ENCODE results near the gene CDNF.
"Not testable (repeated sequence)": the region's sequence is repeated elsewhere in the genome, so short reads cannot be mapped to it uniquely, and the experiment has no call there.

CDNF gene

GRCh38 chr10:14837757-14838581 lies at the start of gene CDNF, which contains the start of the genes HSPA14 and MSANTD7:
Gene CDNF, minus strand, starts transcription at chr10:14838037. Its CDS starts 91 bp downstream, at chr10:14837946.
Gene HSPA14, plus strand, starts transcription at chr10:14838306. Its CDS starts 97 bp downstream, at chr10:14838403.
Gene MSANTD7, plus strand, starts transcription at chr10:14838306. Its CDS starts 3,979 bp downstream, at chr10:14842285.
- DNase-seq: peak; percentile 58

DNA sequence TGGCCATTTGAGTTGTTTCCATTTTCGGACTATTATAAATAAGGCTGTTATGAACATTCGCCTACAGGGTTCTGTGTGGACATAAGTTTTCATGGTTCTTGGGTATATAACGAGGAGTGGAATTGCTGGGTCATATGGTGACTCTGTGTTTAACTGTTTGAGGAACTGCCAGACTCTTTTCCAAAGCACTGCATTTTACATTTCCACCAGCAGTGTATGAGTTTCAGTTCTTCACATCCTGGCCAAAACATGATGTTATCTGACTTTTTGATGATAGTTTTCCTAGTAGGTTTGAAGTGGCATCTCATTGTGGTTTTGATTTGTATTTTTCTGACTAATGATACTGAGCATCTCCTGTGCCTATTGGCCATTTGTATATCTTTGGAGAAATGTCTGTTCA lies 46.2 kb upstream of the CDNF start:
- no peak for DNase-seq

DNA sequence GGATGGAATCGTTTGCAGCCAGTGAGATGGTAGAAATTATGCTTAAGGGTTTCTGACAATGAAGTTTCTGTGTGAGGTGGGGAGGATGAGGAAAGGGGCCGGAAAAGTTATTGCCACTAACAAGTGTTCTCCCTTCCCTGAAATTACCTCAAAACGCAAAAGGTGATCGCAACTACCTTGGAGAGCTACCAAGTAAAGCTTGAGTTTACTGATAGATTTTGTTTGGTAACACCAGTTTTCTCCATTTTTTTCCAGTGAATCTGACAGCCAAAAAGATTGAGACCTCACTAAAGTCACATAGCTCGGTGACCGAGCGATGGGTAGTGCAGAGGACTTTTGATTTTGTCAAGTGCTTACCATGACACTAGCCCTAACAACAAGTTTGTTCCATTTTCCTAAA lies 42.4 kb upstream of the CDNF start:
- no peak for DNase-seq

DNA sequence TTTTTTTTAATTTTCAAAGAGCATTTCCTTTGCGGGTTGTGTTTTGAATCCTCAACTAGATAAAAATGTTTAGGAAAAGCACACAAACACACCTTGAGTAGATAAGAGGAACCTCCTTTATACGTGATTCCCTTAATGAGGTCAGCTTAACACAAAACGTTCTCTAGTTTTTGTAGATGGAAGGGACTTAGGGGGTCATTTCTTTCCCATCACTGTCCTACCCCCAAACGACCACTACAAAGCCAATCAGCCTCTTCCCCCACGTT lies 42.0 kb upstream of the CDNF start:
- no peak for DNase-seq

GRCh38 chr10:14879124-14879927 lies 41.5 kb upstream of the CDNF start:
- DNase-seq: no peak

DNA sequence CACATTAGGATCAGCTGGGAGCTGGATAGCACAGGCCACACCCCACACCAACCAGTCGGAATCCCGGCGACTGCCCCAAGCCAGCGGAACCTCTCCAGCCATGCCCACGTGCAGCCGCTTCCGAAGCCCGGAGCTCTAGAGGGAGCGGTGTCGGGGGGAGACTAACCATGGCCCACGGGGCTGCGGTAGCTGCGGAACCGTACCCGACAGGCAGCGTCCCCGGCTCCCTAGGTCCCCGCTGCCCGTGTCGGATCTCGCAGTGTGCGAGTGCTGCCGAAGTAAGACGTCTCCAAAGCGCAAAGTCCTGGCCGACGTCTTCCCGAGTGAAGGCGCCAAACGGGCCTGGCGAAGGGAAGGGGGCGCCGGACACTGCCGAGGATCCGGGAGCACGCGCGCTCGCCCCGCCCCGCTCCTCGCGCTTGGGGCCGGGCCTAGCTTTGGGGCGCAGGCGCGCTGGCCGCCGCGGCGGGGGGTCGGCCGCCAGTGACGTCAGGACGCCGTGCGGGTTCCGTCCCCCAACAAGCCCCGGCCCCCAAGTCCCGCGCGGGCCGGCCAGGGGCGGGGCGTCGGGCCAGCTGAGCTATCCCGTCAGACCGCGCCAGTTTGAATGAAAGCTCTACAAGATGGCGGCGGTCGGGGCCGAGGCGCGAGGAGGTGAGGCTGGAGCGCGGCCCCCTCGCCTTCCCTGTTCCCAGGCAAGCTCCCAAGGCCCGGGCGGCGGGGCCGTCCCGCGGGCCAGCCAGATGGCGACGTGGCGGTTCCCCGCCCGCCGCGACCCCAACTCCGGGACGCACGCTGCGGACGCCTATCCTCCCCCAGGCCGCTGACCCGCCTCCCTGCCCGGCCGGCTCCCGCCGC lies 40.7 kb upstream of the CDNF start, which contains the start of gene SUV39H2:
Gene SUV39H2 (plus strand): TSS at position 601 of the 858 bp plus-strand sequence. CDS start 23 bp downstream, at position 624.
- peak; percentile 1 for DNase-seq

- no peak for DNase-seq
Measured at GRCh38 chr10:14876764-14877163, 38.9 kb upstream of the CDNF start.

DNA sequence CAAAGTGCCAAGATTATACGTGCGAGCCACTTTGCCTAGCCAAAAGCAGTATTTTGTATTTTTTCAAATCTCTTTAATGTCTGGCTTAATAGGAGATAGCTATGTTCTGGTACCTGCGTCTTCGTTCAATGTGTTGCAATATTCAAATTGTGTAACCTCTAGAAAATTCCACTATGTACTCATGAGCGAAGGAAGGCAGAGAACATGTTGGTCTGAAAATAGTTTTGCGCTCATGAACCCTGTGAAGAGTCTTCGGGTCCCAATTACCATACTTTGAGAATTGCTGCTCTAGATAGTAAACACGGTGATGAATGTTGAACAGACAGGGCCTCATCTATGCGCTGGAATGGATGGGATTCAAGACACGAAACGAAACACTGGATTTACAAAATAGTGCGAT lies 38.1 kb upstream of the CDNF start:
- DNase-seq: no peak

- no peak for DNase-seq
Measured at GRCh38 chr10:14873090-14873760, 35.4 kb upstream of the CDNF start.

GRCh38 chr10:14864871-14865270 lies 27.0 kb upstream of the CDNF start:
- not testable (repeated sequence) for DNase-seq

DNA sequence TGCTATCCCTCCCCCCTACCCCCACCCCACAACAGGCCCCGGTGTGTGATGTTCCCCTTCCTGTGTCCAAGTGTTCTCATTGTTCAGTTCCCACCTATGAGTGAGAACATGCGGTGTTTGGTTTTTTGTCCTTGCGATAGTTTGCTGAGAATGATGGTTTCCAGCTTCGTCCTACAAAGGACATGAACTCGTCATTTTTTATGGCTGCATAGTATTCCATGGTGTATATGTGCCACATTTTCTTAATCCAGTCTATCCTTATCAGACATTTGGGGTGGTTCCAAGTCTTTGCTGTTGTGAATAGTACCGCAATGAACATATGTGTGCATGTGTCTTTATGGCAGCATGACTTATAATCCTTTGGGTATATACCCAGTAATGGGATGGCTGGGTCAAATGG lies 26.6 kb upstream of the CDNF start:
- DNase-seq: not testable (repeated sequence)

GRCh38 chr10:14860791-14861190 lies 23.0 kb upstream of the CDNF start:
- DNase-seq: no peak

DNA sequence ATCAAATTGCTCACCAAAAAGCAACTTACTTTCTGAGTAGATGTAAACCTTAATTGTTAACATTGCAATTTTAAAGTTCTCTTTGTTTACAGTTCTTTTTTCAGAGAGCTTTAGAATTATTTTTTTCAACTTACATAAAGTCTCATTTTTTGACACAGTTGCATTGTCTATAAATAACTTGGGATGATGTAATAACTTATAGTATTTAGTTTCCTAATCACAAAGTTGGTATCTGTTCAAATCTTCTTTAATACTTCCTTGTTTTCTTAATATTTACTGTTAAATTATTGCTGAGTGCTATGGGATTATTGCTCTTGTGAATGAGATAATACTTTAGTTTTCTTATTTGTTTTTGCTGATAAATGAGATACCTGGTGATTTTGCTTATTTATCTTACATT lies 21.9 kb upstream of the CDNF start:
- DNase-seq: no peak

- no peak for DNase-seq
Measured at GRCh38 chr10:14859043-14859442, 21.2 kb upstream of the CDNF start.

- peak; percentile 9 for DNase-seq
Measured at GRCh38 chr10:14858338-14858960, 20.6 kb upstream of the CDNF start.

- no peak for DNase-seq
Measured at GRCh38 chr10:14855453-14855852, 17.6 kb upstream of the CDNF start.

GRCh38 chr10:14852236-14852635 lies 14.4 kb upstream of the CDNF start:
- no peak for DNase-seq

- DNase-seq: no peak
Measured at GRCh38 chr10:14844948-14845347, 7.1 kb upstream of the CDNF start.

GRCh38 chr10:14843327-14843988 lies 5.6 kb upstream of the CDNF start:
- no peak for DNase-seq

GRCh38 chr10:14840178-14840577 lies 2.3 kb upstream of the CDNF start:
- DNase-seq: no peak

DNA sequence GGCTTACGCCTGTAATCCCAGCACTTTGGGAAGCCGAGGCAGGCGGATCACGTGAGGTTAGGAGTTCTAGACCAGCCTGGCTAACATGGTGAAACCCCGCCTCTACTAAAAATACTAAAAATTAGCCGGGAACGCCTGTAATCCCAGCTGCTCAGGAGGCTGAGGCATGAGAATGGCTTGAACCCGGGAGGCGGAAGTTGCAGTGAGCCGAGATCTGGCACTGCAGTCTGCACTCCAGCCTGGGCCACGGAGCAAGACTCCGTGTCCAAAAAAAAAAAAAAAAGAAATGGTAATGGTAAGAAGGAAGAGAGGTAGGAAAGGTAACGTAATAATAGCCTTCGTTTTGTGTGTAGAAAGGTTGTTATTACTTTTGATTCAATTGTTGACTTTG lies 1.5 kb upstream of the CDNF start:
- DNase-seq: no peak
